GM12878 (cell line): ENCODE measurements around the gene DMD. TPM values are rescaled to one million over a fixed set of nuclear protein-coding genes. Genes with fewer than 3 reads are reported as not detected.

Experiments used
- ATAC-seq: fragments of 200-7000 bp; cut with Tn5 transposase; 3 replicates; pipeline ENCODE4 v1.9.1; 2020; ENCODE audit warnings: mild to moderate bottlenecking, moderate library complexity
- BruUV-seq: library from RNA; stranded (reverse); fragments of 400-500 nt; replicated peaks from 2 replicates; lab custom pipeline; 2021; lab: Mats Ljungman, UMichigan
- CTCF ChIA-PET: fragments of 300-600 bp; sonication (Branson Sonifier 250); formaldehyde crosslinking; extraction: SDS; loops from one replicate; lab custom pipeline; 2021; ENCODE audit warnings: inconsistent platforms; lab: Yijun Ruan, JAX
- POLR2A ChIA-PET: fragments of 350-600 bp; formaldehyde crosslinking; extraction: SDS; loops from one replicate; lab custom pipeline; 2021; ENCODE audit warnings: inconsistent platforms; lab: Charles Lee
- RAD21 ChIA-PET: fragments of 300-600 bp; sonication (Branson Sonifier 250); formaldehyde crosslinking; loops from one replicate; lab custom pipeline; 2023; ENCODE audit warnings: antibody characterized with exemption; ENCODE audit not compliant: unreplicated experiment; lab: Charles Lee
- SMC1A ChIA-PET: fragments of 300-600 bp; sonication (Branson Sonifier 250); formaldehyde crosslinking; loops from one replicate; lab custom pipeline; 2023; ENCODE audit not compliant: unreplicated experiment, uncharacterized antibody; lab: Charles Lee
- DNase-seq: peaks from one replicate; pipeline ENCODE4 v3.0.0-alpha.2; 2011; ENCODE audit warnings: low read depth, low spot score
- FAIRE-seq: peaks from 3 replicates; lab custom pipeline; 2011; peaks lifted over from hg19 to GRCh38; lab: Jason Lieb, UNC
- H2AFZ ChIP-seq: 2 replicates; pipeline ENCODE4 v1.6.0; 2011; ENCODE audit warnings: low read depth, low read length, control low read depth; ENCODE audit not compliant: control insufficient read depth
- H3K27ac ChIP-seq: 2 replicates; pipeline ENCODE4 v1.5.1; 2011; ENCODE audit warnings: control low read depth; ENCODE audit not compliant: control insufficient read depth, insufficient read depth
- H3K27me3 ChIP-seq, 2 experiments: replicated peaks in 1 of 2; 2 replicates each; pipeline versions ENCODE4 v1.6.0 to v1.6.1; 2011; ENCODE audit warnings: low read length in 1 of 2; ENCODE audit not compliant: control insufficient read depth in 2 of 2, insufficient read depth in 2 of 2
- H3K36me3 ChIP-seq, 2 experiments: 2 replicates each; pipeline ENCODE4 v1.5.1; 2011; ENCODE audit warnings: low read length in 1 of 2; ENCODE audit not compliant: control insufficient read depth in 2 of 2, insufficient read depth in 2 of 2
- H3K4me1 ChIP-seq: 2 replicates; pipeline ENCODE4 v1.6.1; 2011; ENCODE audit warnings: mild to moderate bottlenecking, low read length, moderate library complexity, mixed read lengths; ENCODE audit not compliant: control insufficient read depth, insufficient read depth
- H3K4me2 ChIP-seq: 2 replicates; pipeline ENCODE4 v1.6.0; 2011; ENCODE audit warnings: control low read depth; ENCODE audit not compliant: control insufficient read depth, insufficient read depth
- H3K4me3 ChIP-seq: fragments of 200-600 bp; sonication (generic); 2 replicates; pipeline ENCODE4 v1.5.1; 2016
- H3K79me2 ChIP-seq: 2 replicates; pipeline ENCODE4 v1.6.0; 2011; ENCODE audit warnings: low read length; ENCODE audit not compliant: control insufficient read depth, insufficient read depth
- H3K9ac ChIP-seq: 2 replicates; pipeline ENCODE4 v1.8.0; 2011; ENCODE audit warnings: low read length, control low read depth, mixed read lengths; ENCODE audit not compliant: control insufficient read depth, insufficient read depth
- H3K9me3 ChIP-seq: replicated peaks from 3 replicates; pipeline ENCODE4 v1.5.1; 2011; ENCODE audit warnings: mild to moderate bottlenecking, low read length; ENCODE audit not compliant: control insufficient read depth, insufficient read depth
- H4K20me1 ChIP-seq: 2 replicates; pipeline ENCODE4 v1.6.0; 2011; ENCODE audit not compliant: control insufficient read depth, insufficient read depth
- CBX3 ChIP-seq: fragments of 200-600 bp; sonication (generic); IDR thresholded peaks from 2 replicates; pipeline ENCODE4 v1.6.1; 2016; ENCODE audit warnings: low read depth, borderline replicate concordance
- CREB1 ChIP-seq: IDR thresholded peaks from 2 replicates; pipeline ENCODE4 v1.6.1; 2012; ENCODE audit warnings: low read depth, mild to moderate bottlenecking, inconsistent platforms
- CREM ChIP-seq: IDR thresholded peaks from 2 replicates; pipeline ENCODE4 v1.6.1; 2014; ENCODE audit warnings: antibody characterized with exemption, low read depth
- E4F1 ChIP-seq: fragments of 450-650 bp; IDR thresholded peaks from 2 replicates; pipeline ENCODE4 v1.6.1; 2018; ENCODE audit warnings: borderline replicate concordance, mild to moderate bottlenecking; ENCODE audit not compliant: partially characterized antibody
- HCFC1 ChIP-seq: fragments of 150-350 bp; IDR thresholded peaks from 2 replicates; pipeline ENCODE4 v1.6.1; 2014; ENCODE audit warnings: low read length
- JUNB ChIP-seq: IDR thresholded peaks from 2 replicates; pipeline ENCODE4 v1.6.1; 2016; ENCODE audit warnings: antibody characterized with exemption, mild to moderate bottlenecking
- POLR2AphosphoS5 ChIP-seq: IDR thresholded peaks from 2 replicates; pipeline ENCODE4 v1.6.1; 2011; ENCODE audit warnings: mild to moderate bottlenecking, low read length, inconsistent platforms
- ZBTB33 ChIP-seq: fragments of 450-650 bp; IDR thresholded peaks from 2 replicates; pipeline ENCODE4 v1.6.1; 2017; ENCODE audit warnings: mild to moderate bottlenecking
- ZNF217 ChIP-seq: fragments of 450-650 bp; IDR thresholded peaks from 2 replicates; pipeline ENCODE4 v1.6.1; 2017; ENCODE audit warnings: antibody characterized with exemption, mild to moderate bottlenecking
- WGBS: methylation state at CpG from one replicate; pipeline ENCODE4 v1.1.6; 2016; ENCODE audit warnings: low lambda C conversion rate; ENCODE audit not compliant: insufficient replicate concordance, insufficient coverage; ENCODE audit errors: missing lambda C conversion rate; 5-methylcytosine and 5-hydroxymethylcytosine counted together
- in situ Hi-C: fragments of 300-500 bp; cut with MboI; formaldehyde crosslinking; loops from 9 replicates; pipeline ENCODE4 v1.14.3; 2018; ENCODE audit warnings: mixed read lengths
- intact Hi-C: fragments of 100-400 bp; cut with micrococcal nuclease; formaldehyde crosslinking; loops from one replicate; pipeline ENCODE4 v1.14.2; 2022; ENCODE audit not compliant: unreplicated experiment
- polyA plus RNA-seq, 11 experiments: library from polyadenylated mRNA; depleted of rRNA in 4 of 11; unstranded in 6 of 11; stranded (reverse) in 5 of 11; fragments of >200 nt; fragmentation: Nextera tagmentation in 4 of 11; fragmentation: Illumina TruSeq in 1 of 11; extraction: Ambion mirVana in 4 of 11; extraction: Trizol in 1 of 11; gene quantifications; 1 replicate in 1 of 11; 2 replicates in 10 of 11; pipeline versions ENCODE4 v1.2.1 to v1.2.3, GENCODE V29; 2011 to 2016; ENCODE audit warnings: inconsistent platforms in 2 of 11, missing spikeins in 2 of 11, low read depth in 1 of 11
- total RNA-seq, 4 experiments: library from RNA; depleted of rRNA in 3 of 4; stranded (reverse); fragments of >200 nt in 3 of 4; fragmentation: Illumina TruSeq in 1 of 4; extraction: Trizol in 1 of 4; gene quantifications; 2 replicates each; pipeline versions ENCODE4 v1.2.1 to v1.2.3, GENCODE V29; 2013 to 2021

Gene DMD
- total and polyA plus RNA-seq, 10 of the 15 experiments (the other 5 are each of a cell fraction or from before 2014, with no cell fraction given) = 1.4 to 24.3 (median 4.3) TPM

- intact Hi-C loops = no loop called here
- no peaks in the 10 kb centered on the region for H4K20me1 ChIP-seq
- no peaks in the 10 kb centered on the region for H3K79me2 ChIP-seq
- no peak overlapping the region for H2AFZ ChIP-seq
- no peak for DNase-seq
- POLR2A ChIA-PET = no interaction called here
- no peak for ATAC-seq
- BruUV-seq = no TSS peak
- SMC1A ChIA-PET = no interaction called here
- no peak for FAIRE-seq
- no peaks in the 10 kb centered on the region; the same call in 2 of the 3 replicates for H3K9me3 ChIP-seq
- no peaks in the 10 kb centered on the region for H3K27me3 ChIP-seq
- no peak overlapping the region for H3K4me2 ChIP-seq
- TF ChIP-seq CREB1 (no peak), CBX3 (no peak)
- TF ChIP-seq, all 136 proteins: peak for 0
- in situ Hi-C loops = no loop called here
- Histone ChIP-seq H3K4me3 (no peak overlapping the region), H3K4me1 (peaks cover 6% of the 10 kb centered on the region; the same call in 1 of the 2 replicates), H3K27ac (no peak overlapping the region), H3K36me3 (no peaks in the 10 kb centered on the region), H3K9ac (no peak overlapping the region)
- CTCF ChIA-PET = no interaction called here
- WGBS = 25% methylated on average over 2 of the region's 2 CpGs
- RAD21 ChIA-PET = no interaction called here
Observed at GRCh38 chrX:31074522-31074921, 2136.8 kb downstream of the DMD start.

- H3K4me3 ChIP-seq = no peak within 1 kb of the TSS
- H2AFZ ChIP-seq = no peak within 1 kb of the TSS
- no peaks in the 10 kb centered on the region; the same call in 2 of the 3 replicates for H3K9me3 ChIP-seq
- ChIA-PET CTCF (interaction anchor here (1.6 kb wide), 1 partner anchor 33 kb away, joined by 5 read pairs; no protein-coding TSS in a partner anchor), POLR2A (no interaction called here), RAD21 (no interaction called here), SMC1A (no interaction called here)
- 82% methylated on average over 20 of the region's 33 CpGs for WGBS
- no peaks in the 10 kb centered on the region for H4K20me1 ChIP-seq
- intact Hi-C loops (no loop called here), in situ Hi-C loops (no loop called here)
- DNase-seq (no peak), FAIRE-seq (no peak), ATAC-seq (no peak)
- H3K4me2 ChIP-seq = no peak within 1 kb of the TSS
- H3K27ac ChIP-seq = no peak within 1 kb of the TSS
- no TSS peak for BruUV-seq
- H3K79me2 ChIP-seq = no peaks in the 10 kb centered on the region
- no peak within 1 kb of the TSS for H3K9ac ChIP-seq
- no peaks in the 10 kb centered on the region for H3K36me3 ChIP-seq
- no peaks in the 10 kb centered on the region for H3K27me3 ChIP-seq
- peaks cover 16% of the 10 kb centered on the region; the same call in 1 of the 2 replicates for H3K4me1 ChIP-seq
- no peak for TF ChIP-seq JUNB
- TF ChIP-seq ZNF217 = no peak
- TF ChIP-seq HCFC1 = no peak
- no peak for TF ChIP-seq E4F1
- TF ChIP-seq CREM = no peak
- no peak for TF ChIP-seq POLR2AphosphoS5
- 0 out of 2 replicates have a peak, but pooled peaks have one; percentile 53 for TF ChIP-seq ZBTB33
Observed at GRCh38 chrX:31071725-31072124, 2139.6 kb downstream of the DMD start, which contains the start of gene FTHL17. Gene FTHL17 (minus strand): TSS chrX:31072041. CDS start chrX:31071953, 88 bp downstream.
